GM19035 (cell line): ENCODE measurements around the gene NAPG.
"Not testable (repeated sequence)": the region's sequence is repeated elsewhere in the genome, so short reads cannot be mapped to it uniquely, and the experiment has no call there.

Source experiments
- ATAC-seq: cut with Tn5 transposase; IDR thresholded peaks from one replicate; pipeline ENCODE4 v1.9.1; 2021; ENCODE audit not compliant: unreplicated experiment

Gene NAPG

DNA sequence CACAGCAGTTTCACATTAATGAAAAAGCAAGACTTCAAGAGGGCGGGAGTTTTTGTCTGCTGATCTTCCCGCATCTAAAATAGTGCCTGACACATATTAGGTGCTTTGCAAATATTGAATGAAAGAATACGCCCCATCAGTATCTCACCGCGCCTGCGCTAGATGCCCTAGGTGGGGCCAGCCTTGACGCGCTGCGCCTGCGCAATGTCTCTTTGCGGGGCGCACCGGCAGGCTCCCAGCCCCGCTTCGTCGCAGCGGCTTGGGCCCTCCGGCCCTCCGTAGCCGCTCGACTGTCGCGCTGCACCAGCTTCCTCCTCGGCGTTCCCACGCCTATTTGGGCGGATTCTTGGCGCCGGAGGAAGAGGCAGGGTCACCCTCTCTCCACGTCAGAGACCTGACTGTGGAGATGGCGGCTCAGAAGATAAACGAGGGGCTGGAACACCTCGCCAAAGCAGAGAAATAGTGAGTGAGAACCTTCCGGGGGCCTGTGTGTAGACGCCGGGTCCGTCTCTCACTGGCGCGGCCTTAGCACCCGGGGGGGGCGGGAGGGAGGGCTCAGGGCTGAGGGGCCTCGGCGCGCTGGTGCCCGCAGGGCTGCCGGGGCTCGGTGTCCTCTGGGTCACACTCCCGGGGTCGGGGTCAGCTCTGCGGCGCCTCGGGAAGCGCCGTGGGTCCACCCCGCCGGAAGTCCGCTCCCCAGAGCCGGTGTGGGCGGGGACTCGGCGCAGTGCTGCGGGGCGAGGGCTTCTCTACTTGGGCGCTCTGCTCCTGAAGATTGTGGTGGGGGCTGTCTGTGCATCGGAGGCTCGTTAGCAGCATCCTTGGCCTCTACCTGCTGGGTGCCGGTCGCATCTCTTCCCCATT, at the start of gene NAPG:
Gene NAPG, plus strand, starts transcription at position 331 of the 864 bp plus-strand sequence. Its CDS starts 76 bp downstream, at position 407.
- peak; percentile 75 for ATAC-seq

DNA sequence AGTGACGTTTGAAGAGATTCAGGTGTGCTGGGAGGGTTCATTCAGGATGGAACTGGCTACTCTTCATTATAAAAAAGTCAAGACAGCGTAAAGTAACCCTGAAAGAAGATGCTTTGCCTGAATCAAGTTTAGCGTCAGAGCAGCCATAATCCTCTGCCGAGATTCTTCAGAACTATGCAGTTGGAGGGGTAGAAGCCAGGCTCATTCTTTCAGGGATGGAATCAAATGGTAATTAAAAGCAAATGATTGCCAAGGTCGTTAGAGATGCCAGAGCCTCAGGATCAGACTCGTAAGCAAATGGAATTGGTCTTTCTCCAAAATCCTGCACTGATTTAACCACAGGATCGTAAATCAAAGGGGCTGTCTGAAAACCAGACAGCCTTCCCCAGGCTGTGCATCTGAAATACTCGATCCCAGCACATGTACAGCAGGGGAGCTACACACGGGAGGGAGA, 49.5 kb upstream of the NAPG start:
- ATAC-seq = no peak

DNA sequence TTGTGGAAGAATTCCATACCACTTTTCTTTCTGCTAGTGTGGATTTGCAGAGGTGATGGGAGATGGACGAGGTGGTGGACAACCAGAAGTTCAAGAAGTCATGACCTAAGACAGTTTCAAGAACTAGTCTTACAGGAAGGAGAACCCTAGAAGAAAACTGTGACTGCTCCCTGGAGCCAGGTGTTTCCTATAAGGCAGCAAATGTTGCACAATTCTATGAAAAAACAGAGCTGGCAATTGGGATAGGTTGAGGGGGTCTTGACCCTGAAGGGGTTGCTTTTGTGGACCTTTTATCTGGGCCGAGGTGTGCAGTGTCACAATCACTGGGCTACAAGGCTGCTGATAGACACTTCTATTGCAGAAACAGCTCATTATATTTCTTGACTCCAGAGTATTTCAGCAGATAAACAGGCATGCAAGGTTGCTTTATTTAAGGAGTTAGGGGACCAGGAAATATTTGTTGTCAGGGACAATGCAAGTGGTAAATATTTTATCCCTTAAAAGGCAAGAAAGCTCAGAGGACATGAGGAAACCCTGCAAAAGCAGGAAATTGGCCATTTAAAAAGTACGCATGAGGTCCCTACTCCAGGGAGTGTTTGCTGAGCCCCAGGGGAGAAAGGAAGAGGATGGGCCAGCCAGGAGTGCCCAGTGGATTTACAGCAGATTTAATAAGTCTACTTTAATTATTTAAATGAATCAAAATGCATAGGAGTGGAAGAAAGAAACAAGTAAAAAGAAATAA, 48.5 kb upstream of the NAPG start:
- no peak for ATAC-seq

DNA sequence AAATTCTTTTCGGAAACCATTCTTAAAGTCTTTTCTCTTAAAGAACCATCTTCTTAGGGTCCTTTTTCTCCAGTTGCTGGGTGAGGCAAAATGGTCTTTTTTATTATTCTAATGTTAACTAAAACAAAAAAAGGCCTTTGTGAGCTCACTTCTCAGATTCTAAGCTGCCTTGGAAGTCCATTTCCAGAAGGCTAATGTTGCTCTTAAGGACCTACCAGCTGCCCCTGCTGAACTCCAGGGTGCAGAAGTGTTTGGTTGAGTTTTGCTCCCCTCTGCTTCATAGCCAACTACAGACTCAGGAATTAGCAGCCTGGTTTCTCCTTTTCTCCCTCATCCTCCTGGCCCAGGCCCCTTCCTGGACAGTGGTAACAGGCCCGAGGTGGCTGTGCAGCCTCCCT, 48.0 kb upstream of the NAPG start:
- no peak for ATAC-seq

DNA sequence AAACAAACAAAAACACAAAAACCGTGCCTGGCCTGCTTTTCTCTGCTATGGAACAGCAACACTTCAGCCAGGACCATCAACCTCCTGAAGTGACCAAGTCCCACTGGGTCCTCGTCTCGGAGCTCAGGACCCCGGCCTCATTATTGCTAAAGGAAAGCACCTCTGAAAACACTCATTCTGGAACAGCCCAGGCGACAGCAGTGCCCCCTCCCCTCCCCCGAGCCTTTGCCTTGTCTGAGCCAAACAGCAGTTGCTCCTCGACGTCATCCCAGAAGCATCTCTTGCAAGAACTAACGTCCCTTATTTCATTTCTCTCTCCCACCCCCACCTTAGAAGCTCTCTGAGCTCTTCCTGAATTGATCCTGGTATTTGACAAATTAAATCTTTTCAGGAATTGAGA, 44.0 kb upstream of the NAPG start:
- ATAC-seq = no peak

DNA sequence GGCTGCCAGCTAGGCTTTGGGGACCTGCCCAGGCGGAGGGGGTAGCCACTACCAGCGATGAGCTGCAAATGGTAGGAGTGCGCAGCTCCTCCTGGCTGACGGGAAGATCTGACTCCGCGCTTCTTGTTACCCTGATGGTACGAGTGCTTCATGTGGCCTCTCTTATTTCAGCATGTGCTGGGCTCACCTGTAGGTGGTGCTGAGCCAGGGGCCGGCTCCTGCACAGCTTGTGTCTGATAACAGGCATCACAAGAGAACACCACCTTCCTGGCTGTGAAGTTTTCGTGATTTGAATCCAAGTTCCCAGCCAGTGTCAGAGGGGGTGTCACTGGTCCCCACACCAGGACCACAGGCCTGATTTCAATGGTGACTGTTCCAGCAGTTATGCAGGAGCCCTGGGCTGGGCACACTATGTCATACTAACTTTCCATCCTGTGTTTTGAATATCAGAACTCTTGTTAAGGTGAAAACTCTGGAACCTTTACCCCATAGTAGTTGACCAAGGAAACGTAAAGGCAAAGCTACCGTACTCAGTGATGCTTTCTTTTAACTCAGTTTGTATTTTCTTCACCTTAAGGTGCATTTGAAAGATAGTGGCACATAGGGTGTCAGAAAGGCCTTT, 43.4 kb upstream of the NAPG start:
- ATAC-seq = peak; percentile 12

DNA sequence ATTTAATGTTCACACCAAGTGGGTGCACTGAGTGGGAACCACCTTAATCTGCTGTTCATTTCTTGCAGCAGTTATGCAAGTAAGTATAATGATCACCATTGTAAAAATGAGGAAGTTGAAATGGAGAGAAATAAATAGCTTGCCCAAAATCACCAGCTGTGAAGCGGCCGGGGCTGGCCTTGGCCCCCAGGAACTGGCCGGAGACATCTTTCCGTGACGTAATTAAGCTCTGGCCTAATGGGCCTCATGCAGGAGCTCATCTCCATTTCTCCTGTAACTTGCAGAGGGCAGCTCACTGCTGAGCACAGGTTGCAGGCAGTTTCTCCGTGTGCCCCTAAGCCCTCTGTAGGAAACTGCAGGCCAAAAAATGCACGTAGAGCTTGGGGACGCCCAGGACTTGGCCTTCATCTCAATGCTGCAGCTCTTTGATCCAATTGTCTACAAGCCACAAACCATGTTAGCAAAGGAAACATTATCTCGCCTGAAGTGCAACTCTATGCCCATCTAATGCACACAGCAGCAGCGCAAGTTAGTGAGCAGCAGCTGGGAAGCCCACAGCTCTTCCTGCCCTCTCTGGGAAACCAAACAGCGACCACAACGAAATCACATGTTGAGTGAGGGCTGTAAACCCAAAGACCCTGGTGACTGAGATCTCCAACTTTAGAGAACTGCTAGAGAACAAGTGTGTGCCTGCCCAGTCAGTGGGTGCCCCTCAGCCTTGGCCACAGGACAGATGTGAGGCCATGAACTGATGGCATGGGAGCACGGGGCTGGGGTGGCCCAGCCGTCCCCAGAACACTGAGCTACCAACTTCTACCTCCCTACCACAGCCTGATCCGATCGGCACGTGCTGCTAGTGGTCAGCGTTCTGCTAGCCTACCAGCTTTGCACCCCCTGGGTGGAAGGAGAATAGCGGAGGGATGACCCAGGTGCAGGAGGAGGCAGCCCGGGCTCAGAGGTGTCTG, 42.6 kb upstream of the NAPG start:
- ATAC-seq = peak; percentile 84

DNA sequence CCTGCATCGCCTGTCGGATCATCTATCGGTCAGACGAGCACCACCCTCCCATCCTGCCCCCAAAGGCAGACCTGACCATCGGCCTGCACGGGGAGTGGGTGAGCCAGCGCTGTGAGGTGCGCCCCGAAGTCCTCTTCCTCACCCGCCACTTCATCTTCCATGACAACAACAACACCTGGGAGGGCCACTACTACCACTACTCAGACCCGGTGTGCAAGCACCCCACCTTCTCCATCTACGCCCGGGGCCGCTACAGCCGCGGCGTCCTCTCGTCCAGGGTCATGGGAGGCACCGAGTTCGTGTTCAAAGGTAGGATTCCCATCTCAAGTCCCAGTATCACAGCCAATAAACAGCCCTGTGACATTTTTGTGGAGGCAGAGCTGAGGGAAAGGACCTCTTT, 40.4 kb upstream of the NAPG start:
- ATAC-seq = no peak

DNA sequence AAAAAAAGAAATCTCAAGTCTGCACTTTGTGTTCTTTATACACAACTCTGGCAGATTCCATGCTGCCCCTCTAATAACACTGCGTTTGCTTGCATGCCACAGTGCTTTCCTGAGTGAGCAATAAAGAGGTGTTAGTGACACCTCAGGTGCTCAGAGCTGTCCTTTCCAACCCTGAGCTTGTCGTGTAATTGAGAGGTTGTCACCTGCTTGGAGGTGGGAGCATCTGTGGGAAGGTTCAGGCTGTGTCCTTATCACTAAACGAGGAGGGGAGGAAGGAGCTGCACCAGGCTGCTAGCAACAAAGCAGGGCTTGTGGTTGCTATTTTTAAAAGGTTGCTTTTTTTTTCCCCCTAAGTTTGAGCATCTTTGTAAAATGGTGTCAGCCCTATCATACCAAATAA, 39.5 kb upstream of the NAPG start:
- ATAC-seq = no peak

DNA sequence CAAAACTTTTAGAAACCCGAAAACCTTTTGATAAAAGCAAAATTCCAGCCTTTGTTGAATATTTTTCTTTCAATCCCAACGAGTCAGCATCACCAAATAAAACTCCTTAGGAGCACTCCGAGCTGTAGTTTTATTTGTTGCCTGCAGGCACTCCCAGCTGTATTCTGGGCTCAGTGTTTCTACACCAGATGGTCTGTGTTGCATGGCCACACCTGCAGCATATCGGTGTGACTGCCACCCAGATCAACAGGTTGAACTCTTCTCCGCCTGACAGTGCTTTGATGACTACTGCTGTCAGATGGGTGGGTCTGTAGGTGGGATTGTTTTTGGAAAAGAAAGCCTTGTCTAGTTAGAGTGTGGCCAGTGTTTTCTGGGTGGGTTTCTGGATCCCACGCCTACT, 38.7 kb upstream of the NAPG start:
- ATAC-seq = no peak

DNA sequence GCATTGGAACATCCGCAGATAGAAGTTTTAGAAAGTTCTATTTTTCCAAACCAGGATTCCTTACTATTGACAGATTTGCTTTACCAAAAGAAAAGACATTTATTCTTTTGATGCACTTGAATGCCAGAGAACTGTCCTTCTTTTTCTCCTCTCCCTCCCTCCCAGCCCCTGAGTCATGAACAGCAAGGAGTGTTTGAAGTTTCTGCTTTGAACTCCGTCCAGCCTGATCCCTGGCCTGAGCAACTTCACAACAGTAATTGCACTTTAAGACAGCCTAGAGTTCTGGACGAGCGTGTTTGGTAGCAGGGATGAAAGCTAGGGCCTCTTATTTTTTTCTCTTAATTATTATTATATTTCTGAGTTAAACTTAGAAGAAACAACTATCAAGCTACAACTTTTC, 37.8 kb upstream of the NAPG start:
- no peak for ATAC-seq

DNA sequence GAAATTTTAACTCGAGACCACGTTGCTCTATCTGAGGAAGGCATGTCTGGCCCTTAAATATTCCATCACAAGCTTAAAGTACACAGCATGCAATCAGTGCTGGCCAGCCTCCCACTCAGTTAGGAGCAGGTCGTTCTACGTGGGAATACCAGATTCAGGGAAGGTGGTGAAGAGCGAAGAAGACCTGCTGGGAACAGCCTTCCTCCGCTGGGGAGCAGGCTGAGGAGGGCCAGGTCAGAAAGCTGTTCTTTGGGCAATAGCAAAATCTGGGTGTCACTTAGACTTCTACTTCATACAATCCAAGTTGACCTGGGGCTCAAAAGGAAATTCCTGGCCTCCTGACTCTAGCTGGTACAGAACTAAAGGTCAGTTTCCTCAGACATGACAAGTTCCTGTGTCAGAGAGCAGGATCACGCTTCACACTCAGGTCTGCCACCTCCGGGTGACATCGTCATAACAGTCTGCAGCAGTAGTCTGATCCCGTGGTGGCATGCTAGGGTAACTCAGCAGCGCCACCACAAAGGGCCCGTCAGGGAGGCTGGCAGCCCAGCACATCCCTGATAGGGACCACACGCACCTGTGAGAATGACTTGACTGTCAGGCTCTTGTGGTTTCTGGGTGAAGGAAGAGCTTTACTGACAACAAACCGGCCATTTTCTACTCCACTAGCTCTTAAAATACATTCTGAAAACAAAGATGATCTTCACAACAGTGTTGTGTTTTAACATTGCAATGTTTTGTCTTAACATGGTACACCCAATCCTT, 35.2 kb upstream of the NAPG start:
- ATAC-seq = peak; percentile 92

DNA sequence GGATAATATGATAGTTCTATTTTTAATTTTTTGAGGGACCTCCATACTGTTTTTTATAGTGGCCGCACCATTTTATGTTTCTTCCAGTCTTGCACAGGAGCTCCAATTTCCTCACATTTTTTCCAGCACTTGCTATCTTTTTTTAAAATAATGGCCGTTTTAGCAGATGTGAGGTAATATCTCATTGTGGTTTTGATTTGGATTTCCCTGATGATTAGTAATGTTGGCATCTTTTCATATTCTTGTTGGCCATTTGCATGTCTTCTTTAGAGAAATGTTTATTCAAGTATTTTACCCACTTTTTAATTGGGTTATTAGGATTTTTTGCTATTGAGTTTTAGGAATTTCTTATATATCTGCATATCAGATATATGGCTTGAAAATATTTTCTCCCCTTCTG, 29.9 kb upstream of the NAPG start:
- ATAC-seq = no peak

DNA sequence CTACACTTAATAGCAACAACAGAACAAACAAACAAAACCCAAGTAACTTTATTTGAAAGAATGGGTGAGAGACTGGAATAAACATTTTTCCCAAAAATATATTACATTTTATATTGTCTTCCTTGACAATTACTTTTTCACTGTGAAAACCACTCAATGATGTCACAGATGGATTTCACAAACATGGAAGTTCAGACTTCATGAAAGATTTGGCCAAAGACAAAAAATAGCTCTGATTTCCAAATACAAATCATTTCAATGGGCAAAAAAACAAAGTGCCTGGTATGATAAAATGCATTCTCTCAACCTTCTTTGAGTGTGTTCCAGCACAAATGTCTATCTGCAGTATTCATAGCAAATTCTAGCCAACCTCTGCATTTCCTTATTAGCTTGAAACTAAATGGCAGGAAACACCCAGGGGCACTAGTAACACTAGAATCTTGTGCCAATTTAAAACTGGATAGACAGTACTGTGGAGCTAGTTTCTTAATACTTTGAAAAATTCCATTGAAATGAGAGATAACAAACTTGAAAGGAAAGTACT, 28.5 kb upstream of the NAPG start:
- ATAC-seq = no peak

DNA sequence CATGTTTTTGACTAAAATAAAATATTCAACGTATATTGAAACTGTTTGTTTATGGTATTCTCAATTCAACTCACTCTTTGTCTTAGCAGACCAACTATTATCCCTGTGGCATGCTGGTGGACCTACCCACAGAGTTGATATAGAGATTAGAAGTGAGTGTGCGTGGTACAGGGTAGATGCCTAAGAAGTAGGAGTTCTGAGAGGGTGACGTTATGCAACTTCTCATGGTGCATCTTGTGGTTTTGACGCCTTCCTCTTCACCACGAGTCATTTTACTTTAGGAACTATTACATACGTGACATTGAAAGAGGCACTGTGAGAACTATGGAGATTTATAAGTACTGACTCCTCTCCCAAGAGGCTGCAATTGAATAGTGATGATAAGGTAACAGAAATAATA, 26.6 kb upstream of the NAPG start:
- no peak for ATAC-seq

DNA sequence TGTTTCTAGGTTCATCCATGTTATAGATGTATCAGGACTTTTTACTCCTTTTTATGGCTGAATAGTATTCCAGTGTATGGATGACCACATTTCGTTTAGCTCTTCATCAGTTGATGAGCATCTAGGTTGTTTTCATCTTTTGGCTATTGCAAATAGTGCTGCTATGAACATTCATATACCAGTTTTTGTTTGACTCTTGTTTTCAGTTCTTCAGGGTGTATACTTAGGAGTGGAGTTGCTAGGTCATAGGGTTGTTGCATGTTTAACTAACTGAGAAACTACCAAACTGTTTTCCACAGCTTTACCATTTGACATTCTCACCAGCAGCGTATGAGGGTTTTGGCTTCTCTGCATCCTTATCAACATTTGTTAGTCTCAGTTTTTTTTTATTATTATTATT, 25.8 kb upstream of the NAPG start:
- ATAC-seq = no peak

DNA sequence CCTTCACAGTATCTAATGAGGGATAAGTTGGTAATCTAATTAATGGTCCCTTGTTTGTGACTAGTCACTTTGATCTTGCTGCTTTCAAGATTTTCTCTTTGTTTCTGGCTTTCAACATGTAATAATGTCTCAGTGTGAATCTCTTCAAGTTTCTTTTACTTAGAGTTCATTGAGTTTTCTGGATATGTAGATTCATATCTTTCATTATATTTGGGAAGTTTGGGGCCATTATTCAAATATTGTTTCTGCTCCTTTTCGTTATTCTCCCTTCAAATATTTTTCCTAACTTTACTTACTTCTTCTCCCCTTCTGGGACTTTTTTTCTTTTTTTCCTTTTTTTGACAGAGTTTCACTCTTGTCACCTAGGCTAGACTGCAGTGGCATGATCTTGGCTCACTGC, 21.1 kb upstream of the NAPG start:
- ATAC-seq = no peak

DNA sequence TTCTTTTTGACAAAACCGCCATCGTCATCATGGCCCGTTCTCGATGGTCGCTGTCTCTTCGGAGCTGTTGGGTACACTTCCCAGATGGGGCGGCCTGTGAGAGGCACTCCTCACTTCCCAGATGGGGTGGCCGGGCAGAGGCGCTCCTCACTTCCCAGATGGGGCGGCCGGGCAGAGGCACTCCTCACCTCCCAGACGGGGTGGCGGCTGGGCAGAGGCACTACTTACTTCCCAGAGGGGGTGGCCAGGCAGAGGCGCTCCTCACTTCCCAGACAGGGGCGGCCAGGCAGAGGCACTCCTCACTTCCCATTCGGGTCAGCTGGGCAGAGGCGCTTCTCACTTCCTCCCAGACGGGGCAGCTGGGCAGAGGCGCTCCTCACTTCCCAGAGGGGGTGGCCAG, 19.9 kb upstream of the NAPG start:
- not testable (repeated sequence) for ATAC-seq

DNA sequence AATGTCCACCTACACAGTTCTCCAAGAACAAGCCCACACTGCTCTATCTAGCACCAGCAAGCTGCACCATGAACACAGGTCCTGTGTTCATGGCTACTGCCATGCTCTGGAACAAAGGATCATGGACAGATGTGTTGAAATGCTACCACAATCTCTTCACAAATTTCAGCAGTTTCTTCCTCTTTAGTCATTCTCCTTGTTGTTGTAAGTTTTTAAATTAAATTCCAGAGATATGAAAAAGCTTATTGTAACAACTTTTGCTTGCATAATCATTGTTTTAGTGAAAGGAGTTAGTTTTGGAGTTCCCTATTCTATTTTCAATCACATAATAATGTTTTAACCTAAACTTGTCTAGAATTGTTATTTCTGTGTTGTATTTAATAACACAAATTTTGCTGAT, 17.2 kb upstream of the NAPG start:
- ATAC-seq = no peak

DNA sequence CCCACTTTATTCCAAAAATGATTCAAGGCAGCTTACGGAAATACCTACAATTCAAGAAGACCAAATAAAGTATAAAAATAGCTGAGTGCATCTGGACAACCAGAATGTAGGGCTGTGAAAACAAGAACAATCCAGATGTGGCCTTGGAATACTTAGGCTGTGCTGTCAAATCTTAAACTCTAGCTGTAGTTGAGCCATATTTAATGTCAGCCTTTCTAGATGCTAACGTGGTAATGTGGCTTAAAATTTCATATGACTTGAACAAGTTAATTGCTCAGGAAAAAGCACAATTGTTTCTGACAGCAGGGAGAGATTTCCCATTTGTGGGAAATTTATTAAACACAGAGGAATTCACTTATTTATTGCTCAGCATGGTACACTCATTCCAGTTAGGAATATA, 14.6 kb upstream of the NAPG start:
- no peak for ATAC-seq
